Stomach (tissue), 9 donors: ENCODE results near the gene PRDM12. TPM values are rescaled to one million over a fixed set of nuclear protein-coding genes. Genes with fewer than 3 reads are reported as not detected.
A peak's percentile ranks its signal among the peaks of the same experiment; 100 is the strongest.
"Not testable (repeated sequence)": the region's sequence is repeated elsewhere in the genome, so short reads cannot be mapped to it uniquely, and the experiment has no call there.

Source experiments
- DNase-seq, 2 donors: peaks; one replicate each; pipeline versions ENCODE4 v3.0.0 to v3.0.0-alpha.2; 2013 to 2019
- H3K27ac ChIP-seq, 5 donors: fragments of 200-600 bp in 4 of 5; sonication (generic) in 4 of 5; one replicate each; pipeline ENCODE4 v1.5.1; 2013 to 2019; ENCODE audit warnings: mild to moderate bottlenecking in 1 of 5, moderate library complexity in 1 of 5
- H3K27me3 ChIP-seq, 3 donors: fragments of 200-600 bp; sonication (generic); one replicate each; pipeline ENCODE4 v1.5.1; 2017 to 2019; ENCODE audit warnings: mixed run types in 1 of 3
- H3K36me3 ChIP-seq, 4 donors: fragments of 200-600 bp; sonication (generic); 1 replicate in 3 of 4; 2 replicates in 1 of 4; pipeline ENCODE4 v1.5.1; 2016 to 2019
- H3K4me1 ChIP-seq, 4 donors: fragments of 200-600 bp; sonication (generic); one replicate each; pipeline ENCODE4 v1.5.1; 2016 to 2019
- H3K4me3 ChIP-seq, 4 donors: fragments of 200-600 bp; sonication (generic) in 3 of 4; one replicate each; pipeline ENCODE4 v1.5.1; 2016 to 2019; ENCODE audit warnings: mild to moderate bottlenecking in 1 of 4
- H3K9me3 ChIP-seq, 4 donors: fragments of 200-600 bp; sonication (generic); one replicate each; pipeline ENCODE4 v1.5.1; 2016 to 2019
- CTCF ChIP-seq, 7 experiments: fragments of 450-650 bp in 4 of 7; fragments of 200-600 bp in 3 of 7; sonication (generic) in 3 of 7; IDR thresholded peaks; one replicate each; pipeline ENCODE4 v1.5.1; 2016 to 2019; ENCODE audit warnings: antibody characterized with exemption in 7 of 7, control low read depth in 2 of 7, mild to moderate bottlenecking in 1 of 7
- EP300 ChIP-seq: sonication (generic); formaldehyde crosslinking; IDR thresholded peaks from one replicate; pipeline ENCODE4 v1.6.1; 2017; ENCODE audit warnings: antibody characterized with exemption
- POLR2A ChIP-seq, 4 donors: fragments of 450-650 bp; IDR thresholded peaks; one replicate each; pipeline ENCODE4 v1.6.1; 2016; ENCODE audit warnings: antibody characterized with exemption in 4 of 4, control low read depth in 2 of 4, mild to moderate bottlenecking in 1 of 4, moderate library complexity in 1 of 4
- POLR2AphosphoS5 ChIP-seq, 3 donors: sonication (generic); formaldehyde crosslinking; IDR thresholded peaks; one replicate each; pipeline ENCODE4 v1.6.1; 2016; ENCODE audit warnings: antibody characterized with exemption in 3 of 3
- WGBS, 5 donors: extraction: QIAGEN DNeasy Blood & Tissue Kit in 3 of 5; methylation state at CpG; one replicate each; pipeline versions ENCODE4 v1.1.5 to v1.1.7; 2013 to 2018; 5-methylcytosine and 5-hydroxymethylcytosine counted together
- intact Hi-C: fragments of 100-400 bp; cut with DNase I; formaldehyde crosslinking; loops from one replicate; pipeline ENCODE4 v1.15.1; 2023; ENCODE audit warnings: low total_unique reads
- polyA plus RNA-seq, 3 donors: library from polyadenylated mRNA; stranded (reverse); fragments of 200-250 nt; gene quantifications; one replicate each; pipeline ENCODE4 v1.2.3, GENCODE V29; 2013
- total RNA-seq, 5 donors: library from RNA; depleted of rRNA; stranded (reverse); fragments of >200 nt; gene quantifications; one replicate each; pipeline versions ENCODE4 v1.1.0 to v1.2.3, GENCODE V29; 2014 to 2016
- donor health status: healthy with polysubstance abuse.
- donor health status: Bipolar disorder and iron deficiency.
- donor health status: healthy.

The PRDM12 gene
- total and polyA plus RNA-seq, 8 donors, result 0.08 TPM; not detected in 7

GRCh38 chr9:130682421-130683121 is 18.2 kb downstream of the PRDM12 start:
- H3K27ac ChIP-seq, result peak overlapping the region in 2 of 5 donors; percentile 8 to 50
- TF ChIP-seq CTCF (IDR thresholded peaks at IDR 0.05) (peak in 5 of 7 experiments; percentile 65 to 80 (median 76)), POLR2A (IDR thresholded peaks at IDR 0.05) (no peak), EP300 (no peak), POLR2AphosphoS5 (IDR thresholded peaks at IDR 0.05) (peak in 1 of 3 donors; percentile 53)
- 3 to 5% (median 4%) methylated on average over 22 of the region's 22 CpGs for WGBS, 5 donors

GRCh38 chr9:130685104-130685503 is 20.7 kb downstream of the PRDM12 start:
- Histone ChIP-seq H3K36me3 (no peaks in the 10 kb centered on the region), H3K27ac (no peak overlapping the region), H3K4me3 (no peak overlapping the region), H3K27me3 (peaks cover 0 to 16% (median 6%) of the 10 kb centered on the region in 3 donors), H3K4me1 (peaks cover 14 to 31% (median 23%) of the 10 kb centered on the region in 4 donors), H3K9me3 (peaks cover 0 to 6% (median 2%) of the 10 kb centered on the region in 4 donors)
- TF ChIP-seq EP300 (no peak), POLR2A (IDR thresholded peaks at IDR 0.05) (no peak), CTCF (IDR thresholded peaks at IDR 0.05) (no peak), POLR2AphosphoS5 (IDR thresholded peaks at IDR 0.05) (no peak)
- no peak for DNase-seq
- intact Hi-C loops, result no loop called here

More at GRCh38 chr9:130682421-130683121, 18.2 kb downstream of the PRDM12 start:
- peaks cover 0 to 6% (median 2%) of the 10 kb centered on the region in 4 donors for H3K9me3 ChIP-seq
- peaks cover 14 to 20% (median 16%) of the 10 kb centered on the region in 4 donors for H3K4me1 ChIP-seq
- H3K4me3 ChIP-seq, result peak overlapping the region; percentile 55 to 76 (median 64)
- H3K27me3 ChIP-seq, result peaks cover 0 to 32% (median 6%) of the 10 kb centered on the region in 3 donors
- no peaks in the 10 kb centered on the region for H3K36me3 ChIP-seq
- peak; percentile 88 to 91 for DNase-seq
- intact Hi-C loops, result loop anchor here (5.0 kb wide), 1 partner anchor 220 kb away; no protein-coding TSS in a partner anchor

GRCh38 chr9:130685945-130686344 is 21.6 kb downstream of the PRDM12 start:
- DNase-seq, H3K9me3 ChIP-seq, H3K36me3 ChIP-seq, H3K27me3 ChIP-seq, H3K4me3 ChIP-seq, H3K27ac ChIP-seq, intact Hi-C loops: not testable (repeated sequence)
- H3K4me1 ChIP-seq, result peaks cover 12 to 32% (median 25%) of the 10 kb centered on the region in 4 donors
- WGBS, 5 donors, result 86 to 94% (median 91%) methylated on average over 11 of the region's 11 CpGs

- peaks cover 0 to 21% (median 13%) of the 10 kb centered on the region in 4 donors for H3K4me1 ChIP-seq
- WGBS, 5 donors, result 75 to 88% (median 84%) methylated on average over 2 of the region's 2 CpGs
Observed at GRCh38 chr9:130687615-130688014, 23.2 kb downstream of the PRDM12 start.

More at GRCh38 chr9:130687615-130688014, 23.2 kb downstream of the PRDM12 start:
- DNase-seq, result no peak
- TF ChIP-seq CTCF (IDR thresholded peaks at IDR 0.05), result no peak
- no peak for TF ChIP-seq EP300
- no peak for TF ChIP-seq POLR2A (IDR thresholded peaks at IDR 0.05)
- no peak for TF ChIP-seq POLR2AphosphoS5 (IDR thresholded peaks at IDR 0.05)
- Histone ChIP-seq H3K36me3 (no peaks in the 10 kb centered on the region), H3K27ac (no peak overlapping the region), H3K27me3 (no peaks in the 10 kb centered on the region), H3K4me3 (no peak overlapping the region), H3K9me3 (peaks cover 0 to 6% (median 2%) of the 10 kb centered on the region in 4 donors)
- intact Hi-C loops, result no loop called here
